HCT116 (cell line): ENCODE data around the gene SPRR5. TPM values are rescaled to one million over a fixed set of nuclear protein-coding genes. Genes with fewer than 3 reads are reported as not detected.

ENCODE experiments used
- ATAC-seq: fragments of 200-7000 bp; cut with Tn5 transposase; 2 replicates; pipeline ENCODE4 v1.9.1; 2020; ENCODE audit warnings: mild to moderate bottlenecking, moderate library complexity
- BruUV-seq: library from RNA; stranded (reverse); fragments of 400-500 nt; replicated peaks from 2 replicates; lab custom pipeline; 2021; lab: Mats Ljungman, UMichigan
- CTCF ChIA-PET: fragments of 300-600 bp; sonication (Branson Sonifier 250); formaldehyde crosslinking; loops from one replicate; lab custom pipeline; 2021; ENCODE audit warnings: antibody characterized with exemption; lab: Charles Lee
- POLR2A ChIA-PET: fragments of 300-600, 350-600 bp; sonication (Branson Sonifier 250); formaldehyde crosslinking; loops from one replicate; lab custom pipeline; 2021; ENCODE audit warnings: antibody characterized with exemption; lab: Charles Lee
- RAD21 ChIA-PET, 2 experiments: fragments of 300-600 bp; sonication (Branson Sonifier 250); formaldehyde crosslinking; loops; one replicate each; lab custom pipeline; 2023; ENCODE audit warnings: low total read pairs in 2 of 2; ENCODE audit not compliant: uncharacterized antibody in 2 of 2, unreplicated experiment in 2 of 2, low non-redundant PET in 1 of 2; lab: Charles Lee
- DNase-seq: peaks from one replicate; pipeline ENCODE4 v3.0.0-alpha.2; 2010; ENCODE audit warnings: low read depth, low spot score
- H2AFZ ChIP-seq: fragments of 200-600 bp; shearing (Covaris generic), sonication (generic); 2 replicates; pipeline ENCODE4 v1.6.1; 2017; ENCODE audit warnings: low read depth, mixed run types, mixed read lengths, antibody characterized with exemption, low read length; ENCODE audit not compliant: poor library complexity, severe bottlenecking
- H3K27ac ChIP-seq: 2 replicates; pipeline ENCODE4 v1.5.1; 2012; ENCODE audit warnings: low read depth, low read length
- H3K27me3 ChIP-seq: fragments of 200-600 bp; sonication (generic); 2 replicates; pipeline ENCODE4 v1.6.1; 2016; ENCODE audit warnings: mixed run types, low read length, mixed read lengths; ENCODE audit not compliant: insufficient read depth
- H3K36me3 ChIP-seq, 2 experiments: fragments of 200-500 bp in 1 of 2; fragments of 200-600 bp in 1 of 2; sonication (Bioruptor generic) in 1 of 2; sonication (generic) in 1 of 2; 2 replicates each; pipeline versions ENCODE4 v1.5.1 to v1.6.1; 2014 to 2016; ENCODE audit warnings: low read length in 2 of 2, inconsistent platforms in 1 of 2, mixed read lengths in 1 of 2, mixed run types in 1 of 2; ENCODE audit not compliant: insufficient read depth in 2 of 2, control insufficient read depth in 1 of 2
- H3K4me1 ChIP-seq, 2 experiments: fragments of 200-600 bp in 1 of 2; sonication (generic) in 1 of 2; 2 replicates each; pipeline versions ENCODE4 v1.5.1 to v1.6.1; 2012 to 2017; ENCODE audit warnings: low read length in 2 of 2, inconsistent platforms in 1 of 2, mild to moderate bottlenecking in 1 of 2, mixed read lengths in 1 of 2, mixed run types in 1 of 2, moderate library complexity in 1 of 2; ENCODE audit not compliant: insufficient read depth in 2 of 2, control insufficient read depth in 1 of 2
- H3K4me2 ChIP-seq: fragments of 200-600 bp; sonication (generic); 2 replicates; pipeline ENCODE4 v1.6.1; 2017; ENCODE audit warnings: mixed run types, low read length, mixed read lengths
- H3K4me3 ChIP-seq, 2 experiments: fragments of 200-600 bp in 1 of 2; sonication (generic) in 1 of 2; replicated peaks in 1 of 2; 2 replicates each; pipeline ENCODE4 v1.5.1; 2011 to 2016; ENCODE audit warnings: low read length in 2 of 2, control low read depth in 1 of 2, low read depth in 1 of 2, mild to moderate bottlenecking in 1 of 2, mixed read lengths in 1 of 2, mixed run types in 1 of 2
- H3K79me2 ChIP-seq: fragments of 200-600 bp; sonication (generic); 2 replicates; pipeline ENCODE4 v1.6.1; 2017; ENCODE audit warnings: mild to moderate bottlenecking, mixed run types, low read length, moderate library complexity, mixed read lengths; ENCODE audit not compliant: insufficient read depth
- H3K9ac ChIP-seq: fragments of 200-600 bp; sonication (generic); 2 replicates; pipeline ENCODE4 v1.6.1; 2016; ENCODE audit warnings: low read length, mixed read lengths
- H3K9me2 ChIP-seq: fragments of 200-600 bp; sonication (generic), shearing (Covaris generic); 2 replicates; pipeline ENCODE4 v1.6.1; 2017; ENCODE audit warnings: mixed run types, mild to moderate bottlenecking, moderate library complexity; ENCODE audit not compliant: insufficient read depth
- H3K9me3 ChIP-seq, 2 experiments: fragments of 200-500 bp in 1 of 2; fragments of 200-600 bp in 1 of 2; sonication (Bioruptor generic) in 1 of 2; sonication (generic) in 1 of 2; 2 replicates each; pipeline ENCODE4 v1.6.1; 2014 to 2017; ENCODE audit warnings: low read length in 2 of 2, mixed read lengths in 2 of 2, inconsistent platforms in 1 of 2, low read depth in 1 of 2, mild to moderate bottlenecking in 1 of 2, mixed run types in 1 of 2, moderate library complexity in 1 of 2; ENCODE audit not compliant: control insufficient read depth in 1 of 2, insufficient read depth in 1 of 2
- H4K20me1 ChIP-seq: fragments of 200-600 bp; sonication (generic), shearing (Covaris generic); 2 replicates; pipeline ENCODE4 v1.6.1; 2017; ENCODE audit warnings: mixed run types, mild to moderate bottlenecking, moderate library complexity; ENCODE audit not compliant: insufficient read depth
- CEBPB ChIP-seq: IDR thresholded peaks from 2 replicates; pipeline ENCODE4 v1.6.1; 2012; ENCODE audit warnings: low read depth
- EGR1 ChIP-seq: IDR thresholded peaks from 2 replicates; pipeline ENCODE4 v1.6.1; 2012; ENCODE audit warnings: low read depth
- ELF1 ChIP-seq: IDR thresholded peaks from 2 replicates; pipeline ENCODE4 v1.6.1; 2012; ENCODE audit warnings: low read depth, borderline replicate concordance
- EZH2 ChIP-seq: fragments of 200-600 bp; sonication (generic); IDR thresholded peaks from 2 replicates; pipeline ENCODE4 v1.6.1; 2017; ENCODE audit warnings: antibody characterized with exemption, mixed run types
- FOSL1 ChIP-seq: IDR thresholded peaks from 2 replicates; pipeline ENCODE4 v1.6.1; 2012; ENCODE audit warnings: low read depth
- JUND ChIP-seq: IDR thresholded peaks from 2 replicates; pipeline ENCODE4 v1.6.1; 2012
- POLR2A ChIP-seq: IDR thresholded peaks from 2 replicates; pipeline ENCODE4 v1.7.0; 2011; ENCODE audit warnings: borderline replicate concordance; ENCODE audit not compliant: insufficient read depth, insufficient read length; ENCODE audit errors: extremely low read depth
- POLR2AphosphoS5 ChIP-seq: IDR thresholded peaks from 2 replicates; pipeline ENCODE4 v1.6.1; 2011; ENCODE audit warnings: mild to moderate bottlenecking, low read depth, low read length, moderate library complexity
- RAD21 ChIP-seq: IDR thresholded peaks from 2 replicates; pipeline ENCODE4 v1.6.1; 2012; ENCODE audit warnings: low read depth, mild to moderate bottlenecking
- REST ChIP-seq: IDR thresholded peaks from 2 replicates; pipeline ENCODE4 v1.6.1; 2012; ENCODE audit warnings: low read depth
- TCF7L2 ChIP-seq: IDR thresholded peaks from 2 replicates; pipeline ENCODE4 v1.7.0; 2011; ENCODE audit warnings: borderline replicate concordance, inconsistent platforms; ENCODE audit not compliant: insufficient read depth, insufficient read length; ENCODE audit errors: extremely low read depth
- ZFX ChIP-seq: fragments of 450-650 bp; IDR thresholded peaks from 2 replicates; pipeline ENCODE4 v1.6.1; 2017
- ZNF274 ChIP-seq: fragments of 200-500 bp; sonication (Bioruptor generic); IDR thresholded peaks from 2 replicates; pipeline ENCODE4 v1.6.1; 2014; ENCODE audit warnings: mild to moderate bottlenecking, low read depth, low read length, inconsistent platforms
- intact Hi-C: fragments of 100-400 bp; cut with micrococcal nuclease; formaldehyde crosslinking; loops from 2 replicates; pipeline ENCODE4 v1.10.0; 2022
- total RNA-seq: library from RNA; stranded (reverse); gene quantifications from one replicate; pipeline ENCODE4 v1.2.1, GENCODE V29; 2021; ENCODE audit not compliant: unreplicated experiment
- TF ChIP-seq, protein P1 (sequence below): IDR thresholded peaks from 2 replicates; pipeline ENCODE4 v1.6.1; 2012
- TF ChIP-seq, protein P2 (sequence below): IDR thresholded peaks from 2 replicates; pipeline ENCODE4 v1.6.1; 2012

Gene SPRR5
- total RNA-seq, 1 experiment from 2014 or later, result not detected

DNA sequence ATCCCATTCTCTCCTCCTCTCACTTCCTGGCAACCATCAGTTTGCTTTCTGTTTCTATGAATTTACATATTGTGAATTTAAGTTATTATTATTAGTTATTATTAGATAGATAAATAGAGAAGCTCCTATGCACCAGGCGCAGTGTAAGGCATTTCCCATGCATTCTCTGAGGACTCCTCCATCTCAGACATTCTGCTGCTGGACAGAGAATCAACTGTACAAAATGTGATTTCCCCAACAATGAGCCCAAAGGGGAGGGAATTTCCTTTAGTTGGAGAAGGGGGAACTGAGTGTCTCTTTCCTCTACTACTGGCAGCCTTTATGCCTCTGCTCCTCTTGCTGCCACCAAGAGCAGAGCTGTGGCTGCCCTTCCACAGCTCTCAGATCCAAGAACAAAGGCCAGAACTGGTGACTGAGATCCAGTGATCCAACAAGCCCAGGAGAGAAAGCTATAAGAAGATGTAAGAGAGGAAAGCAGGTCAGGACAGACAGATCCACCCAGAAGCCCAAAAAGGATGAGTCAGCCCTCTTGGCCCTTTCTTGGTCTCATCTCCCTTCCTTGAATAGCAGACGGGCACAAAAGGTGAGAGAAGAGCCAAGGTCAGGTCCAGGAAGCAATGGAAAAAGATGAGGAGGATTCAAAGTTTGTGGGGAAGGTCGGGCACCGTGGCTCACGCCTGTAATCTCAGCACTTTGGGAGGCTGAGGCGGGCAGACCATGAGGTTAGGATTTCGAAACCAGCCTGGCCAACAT is 42.1 kb upstream of the SPRR5 start:
- Histone ChIP-seq H3K27ac (no peak overlapping the region), H3K9me3 (no peaks in the 10 kb centered on the region), H4K20me1 (no peaks in the 10 kb centered on the region), H3K9ac (no peak overlapping the region), H3K9me2 (no peaks in the 10 kb centered on the region), H3K27me3 (peaks cover 56% of the 10 kb centered on the region; the same call in 1 of the 2 replicates), H3K4me2 (no peak overlapping the region), H3K79me2 (no peaks in the 10 kb centered on the region), H2AFZ (no peak overlapping the region), H3K4me1 (peaks cover 0 to 28% of the 10 kb centered on the region in 2 experiments; a peak in 1 of 4 replicates), H3K4me3 (no peak overlapping the region), H3K36me3 (no peaks in the 10 kb centered on the region)
- BruUV-seq, result no TSS peak
- ChIA-PET RAD21 (no interaction called here), CTCF (no interaction called here), POLR2A (no interaction called here)
- DNase-seq, result no peak
- no peak for ATAC-seq
- intact Hi-C loops, result no loop called here
- no peak for TF ChIP-seq JUND
- TF ChIP-seq POLR2A, result no peak
- no peak for TF ChIP-seq EZH2
- TF ChIP-seq, protein P1, sequence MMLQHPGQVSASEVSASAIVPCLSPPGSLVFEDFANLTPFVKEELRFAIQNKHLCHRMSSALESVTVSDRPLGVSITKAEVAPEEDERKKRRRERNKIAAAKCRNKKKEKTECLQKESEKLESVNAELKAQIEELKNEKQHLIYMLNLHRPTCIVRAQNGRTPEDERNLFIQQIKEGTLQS, result no peak
- TF ChIP-seq TCF7L2, result no peak
- TF ChIP-seq POLR2AphosphoS5, result no peak
- TF ChIP-seq EGR1, result no peak
- TF ChIP-seq, protein P2, sequence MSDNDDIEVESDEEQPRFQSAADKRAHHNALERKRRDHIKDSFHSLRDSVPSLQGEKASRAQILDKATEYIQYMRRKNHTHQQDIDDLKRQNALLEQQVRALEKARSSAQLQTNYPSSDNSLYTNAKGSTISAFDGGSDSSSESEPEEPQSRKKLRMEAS, result no peak
- TF ChIP-seq RAD21, result no peak
- no peak for TF ChIP-seq CEBPB
- no peak for TF ChIP-seq ZNF274
- TF ChIP-seq REST, result no peak
- no peak for TF ChIP-seq FOSL1
- no peak for TF ChIP-seq ZFX
- TF ChIP-seq ELF1, result no peak
